ENCODE results near the gene QRICH2.
"Not testable (repeated sequence)": the region's sequence is repeated elsewhere in the genome, so short reads cannot be mapped to it uniquely, and the experiment has no call there.

The QRICH2 gene

DNA sequence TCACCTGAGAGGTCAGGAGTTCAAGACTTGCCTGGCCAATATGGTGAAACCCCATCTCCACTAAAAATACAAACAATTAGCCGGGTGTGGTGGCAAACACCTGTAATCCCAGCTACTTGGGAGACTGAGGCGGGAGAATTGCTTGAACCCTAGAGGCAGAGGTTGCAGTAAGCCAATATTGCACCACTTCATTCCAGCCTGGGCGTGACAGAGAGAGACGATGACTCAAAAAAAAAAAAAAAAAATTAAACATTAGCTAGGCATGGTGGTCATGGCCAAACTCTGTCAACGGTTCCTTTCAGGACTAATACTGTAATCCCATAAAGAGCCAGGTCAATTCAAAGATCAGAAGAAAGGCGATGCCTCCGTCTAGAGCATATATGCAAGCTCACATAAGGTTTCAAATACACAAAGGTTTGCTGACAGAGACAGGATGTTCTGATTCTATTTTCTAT lies 70.2 kb downstream of the QRICH2 start:
- TF ChIP-seq, protein P1, sequence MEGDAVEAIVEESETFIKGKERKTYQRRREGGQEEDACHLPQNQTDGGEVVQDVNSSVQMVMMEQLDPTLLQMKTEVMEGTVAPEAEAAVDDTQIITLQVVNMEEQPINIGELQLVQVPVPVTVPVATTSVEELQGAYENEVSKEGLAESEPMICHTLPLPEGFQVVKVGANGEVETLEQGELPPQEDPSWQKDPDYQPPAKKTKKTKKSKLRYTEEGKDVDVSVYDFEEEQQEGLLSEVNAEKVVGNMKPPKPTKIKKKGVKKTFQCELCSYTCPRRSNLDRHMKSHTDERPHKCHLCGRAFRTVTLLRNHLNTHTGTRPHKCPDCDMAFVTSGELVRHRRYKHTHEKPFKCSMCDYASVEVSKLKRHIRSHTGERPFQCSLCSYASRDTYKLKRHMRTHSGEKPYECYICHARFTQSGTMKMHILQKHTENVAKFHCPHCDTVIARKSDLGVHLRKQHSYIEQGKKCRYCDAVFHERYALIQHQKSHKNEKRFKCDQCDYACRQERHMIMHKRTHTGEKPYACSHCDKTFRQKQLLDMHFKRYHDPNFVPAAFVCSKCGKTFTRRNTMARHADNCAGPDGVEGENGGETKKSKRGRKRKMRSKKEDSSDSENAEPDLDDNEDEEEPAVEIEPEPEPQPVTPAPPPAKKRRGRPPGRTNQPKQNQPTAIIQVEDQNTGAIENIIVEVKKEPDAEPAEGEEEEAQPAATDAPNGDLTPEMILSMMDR (IDR thresholded peaks at IDR 0.05; ENCODE audit: control insufficient read depth, extremely low read depth, insufficient read depth): no peak
- no peak overlapping the region for H3K4me3 ChIP-seq (ENCODE audit: low read depth, low read length)
- no peak for DNase-seq (ENCODE audit: low read depth)

DNA sequence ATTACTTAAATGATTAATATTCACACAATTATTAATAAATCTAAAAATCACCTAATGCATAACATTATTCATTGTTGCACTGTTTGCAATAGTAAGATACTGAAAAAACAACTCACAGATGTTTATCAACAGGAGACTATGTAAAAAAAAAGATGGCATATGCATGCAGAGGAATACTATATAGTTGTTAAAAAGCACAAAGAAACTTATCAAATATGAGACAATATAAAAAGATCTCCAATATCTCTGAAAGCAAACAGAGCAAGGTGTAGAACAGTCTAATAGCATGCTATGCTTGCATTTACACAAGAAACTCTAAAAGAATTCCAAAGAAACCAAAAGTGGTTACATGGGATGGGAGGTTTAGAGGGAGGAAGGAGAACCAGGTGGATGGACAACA lies 71.5 kb downstream of the QRICH2 start:
- H3K4me3 ChIP-seq (ENCODE audit: low read depth, low read length): no peak overlapping the region
- TF ChIP-seq, protein P1 (IDR thresholded peaks at IDR 0.05; ENCODE audit: control insufficient read depth, extremely low read depth, insufficient read depth): no peak
- no peak for DNase-seq (ENCODE audit: low read depth)

DNA sequence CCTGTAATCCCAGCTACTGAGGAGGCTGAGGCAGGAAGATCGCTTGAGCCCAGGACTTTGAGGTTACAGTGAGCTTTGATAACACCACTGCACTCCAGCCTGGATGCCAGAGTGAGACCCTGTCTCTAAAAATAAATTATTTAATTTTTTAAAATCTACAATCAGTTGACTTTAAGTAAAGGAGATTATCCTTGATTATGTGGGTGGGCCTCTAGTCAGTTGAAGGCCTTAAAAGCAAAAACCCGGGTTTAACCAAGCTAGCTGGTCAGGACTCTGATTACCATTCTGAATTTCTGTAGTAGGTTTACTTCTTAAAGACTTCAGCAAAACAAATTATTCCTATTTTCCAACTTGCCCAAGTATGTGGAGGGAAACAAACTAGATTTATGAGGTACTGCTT lies 72.2 kb downstream of the QRICH2 start:
- H3K4me3 ChIP-seq (ENCODE audit: low read depth, low read length): no peak overlapping the region
- TF ChIP-seq, protein P1 (IDR thresholded peaks at IDR 0.05; ENCODE audit: control insufficient read depth, extremely low read depth, insufficient read depth): no peak
- DNase-seq (ENCODE audit: low read depth): no peak

DNA sequence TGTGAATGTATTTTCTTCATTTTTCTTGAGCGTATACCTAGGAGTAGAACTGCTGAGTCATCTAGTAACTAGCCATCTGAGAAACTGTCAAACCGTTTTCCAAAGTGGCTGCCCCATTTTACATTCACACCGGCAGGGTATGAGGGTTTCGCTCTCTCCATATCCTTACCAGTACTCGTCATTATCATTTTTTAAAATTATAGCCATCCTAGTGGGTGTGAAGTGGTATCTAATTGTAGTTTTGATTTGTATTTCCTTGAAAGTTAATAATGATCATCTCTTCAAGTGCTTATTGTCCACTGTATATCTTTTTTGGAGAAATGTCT lies 73.8 kb downstream of the QRICH2 start:
- TF ChIP-seq, protein P1 (IDR thresholded peaks at IDR 0.05; ENCODE audit: control insufficient read depth, extremely low read depth, insufficient read depth): no peak
- no peak overlapping the region for H3K4me3 ChIP-seq (ENCODE audit: low read depth, low read length)
- no peak for DNase-seq (ENCODE audit: low read depth)

DNA sequence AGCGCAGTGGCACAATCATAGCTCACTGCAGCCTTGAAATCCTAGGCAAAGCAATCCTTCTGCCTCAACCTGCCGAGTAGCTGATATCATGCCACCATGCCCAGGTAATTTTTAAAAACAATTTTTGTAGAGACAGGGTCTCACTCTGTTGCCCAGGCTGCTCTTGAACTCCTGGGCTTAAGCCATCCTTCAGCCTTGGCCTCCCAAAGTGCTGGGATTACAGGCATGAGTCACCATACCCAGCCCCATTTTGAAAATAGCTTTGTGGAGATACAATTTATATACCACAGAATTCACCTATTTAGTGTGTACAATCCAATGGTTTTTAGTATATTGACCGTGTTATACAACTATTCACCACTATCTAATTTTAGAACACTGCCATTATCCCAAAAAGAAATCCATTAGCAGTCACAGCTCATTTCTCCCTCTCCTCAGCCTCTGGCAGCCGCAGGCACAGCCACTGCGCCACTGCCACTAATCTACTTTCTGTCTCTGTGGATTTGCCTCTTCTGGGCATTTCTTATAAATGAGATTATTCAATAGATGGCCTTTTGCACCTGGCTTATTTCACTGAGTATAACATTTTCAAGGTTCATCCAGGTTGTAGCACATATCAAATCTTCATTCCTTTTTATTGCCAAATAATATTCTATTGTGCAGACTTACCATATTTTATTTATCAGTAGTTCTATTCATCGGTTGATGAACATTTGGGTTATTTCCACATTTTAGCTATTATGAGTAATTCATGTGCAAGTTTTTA lies 74.3 kb downstream of the QRICH2 start:
- no peak for DNase-seq (ENCODE audit: low read depth)
- TF ChIP-seq, protein P1 (IDR thresholded peaks at IDR 0.05; ENCODE audit: control insufficient read depth, extremely low read depth, insufficient read depth): no peak
- H3K4me3 ChIP-seq (ENCODE audit: low read depth, low read length): no peak overlapping the region

DNA sequence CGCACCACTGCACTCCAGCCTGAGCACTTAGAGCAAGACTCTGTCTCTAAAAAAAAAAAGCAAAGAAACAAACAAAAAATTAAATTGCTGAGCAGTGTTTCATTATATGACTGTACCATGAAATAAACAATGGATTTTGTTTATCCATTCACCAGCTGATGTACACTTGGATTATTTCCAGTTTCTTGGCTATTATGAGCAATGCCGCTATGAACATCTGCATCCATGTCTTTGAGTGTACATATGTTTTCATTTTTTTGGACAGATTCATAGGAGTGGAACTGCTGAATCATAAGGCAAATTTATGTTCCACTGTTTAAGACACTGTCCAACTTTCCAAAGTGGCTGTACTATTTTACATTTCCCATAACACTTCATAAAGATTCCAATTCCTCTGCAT lies 75.7 kb downstream of the QRICH2 start:
- DNase-seq (ENCODE audit: low read depth): no peak

DNA sequence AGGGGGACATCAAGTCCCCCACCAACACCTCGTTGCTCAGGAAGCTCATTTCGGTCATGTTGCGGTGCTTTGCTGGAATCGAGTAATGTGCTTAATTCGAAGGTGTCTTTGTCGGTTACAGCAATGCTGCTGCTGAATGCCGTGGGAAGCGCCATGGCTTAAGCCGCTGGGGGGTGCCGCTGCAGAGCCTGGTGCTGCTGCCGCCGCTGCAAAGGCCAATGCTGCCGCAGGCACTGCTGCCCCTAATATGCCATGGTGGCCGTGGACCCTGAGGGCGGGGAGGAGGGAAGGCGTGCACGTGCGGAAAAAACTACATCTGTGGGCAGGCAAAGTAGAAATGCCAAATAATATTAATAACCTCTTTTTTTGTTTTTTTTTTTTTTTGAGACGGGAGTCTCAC lies 81.3 kb downstream of the QRICH2 start:
- H3K4me3 ChIP-seq (ENCODE audit: low read depth, low read length); DNase-seq (ENCODE audit: low read depth): not testable (repeated sequence)

More for the DNA sequence above, 75.7 kb downstream of the QRICH2 start:
- no peak overlapping the region for H3K4me3 ChIP-seq (ENCODE audit: low read depth, low read length)
- TF ChIP-seq, protein P1 (IDR thresholded peaks at IDR 0.05; ENCODE audit: control insufficient read depth, extremely low read depth, insufficient read depth): no peak

DNA sequence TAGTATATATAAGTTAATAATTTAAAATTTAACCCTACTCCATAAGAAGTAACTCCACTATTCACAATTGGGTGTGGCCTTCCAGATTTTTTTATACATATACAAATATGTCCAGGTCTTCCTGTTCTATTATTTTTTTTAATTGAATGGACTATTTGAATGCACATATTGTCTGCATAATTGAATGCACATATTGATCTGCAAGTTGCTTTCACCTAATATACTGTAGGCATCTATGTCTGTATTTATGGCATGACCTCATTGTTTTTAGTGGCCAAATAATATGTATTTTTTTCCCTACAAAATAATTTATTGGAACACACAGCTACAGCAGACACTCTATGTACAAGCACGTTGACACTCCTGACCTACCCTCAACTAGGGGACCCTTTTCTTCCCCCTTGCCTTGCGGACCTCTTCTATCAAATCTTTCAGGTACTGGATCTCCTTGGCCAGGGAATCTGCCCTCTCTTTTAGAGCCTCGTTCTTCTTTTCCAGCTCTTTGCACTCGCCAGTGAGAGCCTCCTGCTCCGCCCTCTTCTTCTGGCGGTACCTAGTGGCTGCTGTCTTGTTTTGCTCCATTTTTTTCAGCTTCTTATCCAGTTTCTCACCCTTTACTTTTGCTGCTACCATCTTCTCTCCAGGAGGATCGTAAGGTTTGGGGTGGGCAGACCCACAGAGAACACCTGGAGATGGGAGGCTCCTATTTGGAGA lies 82.5 kb downstream of the QRICH2 start:
- not testable (repeated sequence) for DNase-seq (ENCODE audit: low read depth)

More for the DNA sequence above, 82.5 kb downstream of the QRICH2 start:
- not testable (repeated sequence) for H3K4me3 ChIP-seq (ENCODE audit: low read depth, low read length)

Measured in LNCaP clone FGC (cell line).